IPS-11a (cell line): ENCODE measurements around the gene MBD3.

Source experiments
- H3K4me3 ChIP-seq: one replicate; pipeline ENCODE4 v1.5.1; 2013; ENCODE audit warnings: low read depth, low read length, control low read depth

The MBD3 gene

GRCh38 chr19:1574354-1575136 lies 18.1 kb downstream of the MBD3 start:
- no peak overlapping the region for H3K4me3 ChIP-seq

DNA sequence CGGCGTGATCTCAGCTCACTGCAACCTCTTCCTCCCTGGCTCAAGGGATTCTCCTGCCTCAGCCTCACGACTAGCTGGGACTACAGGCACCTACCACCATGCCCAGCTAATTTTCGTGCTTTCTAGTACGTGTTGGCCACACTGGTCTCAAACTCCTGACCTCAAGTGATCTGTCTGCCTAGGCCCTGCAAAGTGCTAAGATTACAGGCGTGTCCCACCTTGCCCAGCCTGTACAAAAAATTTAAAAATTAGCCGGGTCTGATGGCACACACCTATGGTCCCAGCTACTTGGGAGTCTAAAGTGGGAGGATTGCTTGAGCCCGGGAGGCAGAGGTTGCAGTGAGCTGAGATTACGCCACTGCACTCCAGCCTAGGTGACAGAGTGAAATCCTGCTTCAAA lies 19.9 kb downstream of the MBD3 start:
- no peak overlapping the region for H3K4me3 ChIP-seq

DNA sequence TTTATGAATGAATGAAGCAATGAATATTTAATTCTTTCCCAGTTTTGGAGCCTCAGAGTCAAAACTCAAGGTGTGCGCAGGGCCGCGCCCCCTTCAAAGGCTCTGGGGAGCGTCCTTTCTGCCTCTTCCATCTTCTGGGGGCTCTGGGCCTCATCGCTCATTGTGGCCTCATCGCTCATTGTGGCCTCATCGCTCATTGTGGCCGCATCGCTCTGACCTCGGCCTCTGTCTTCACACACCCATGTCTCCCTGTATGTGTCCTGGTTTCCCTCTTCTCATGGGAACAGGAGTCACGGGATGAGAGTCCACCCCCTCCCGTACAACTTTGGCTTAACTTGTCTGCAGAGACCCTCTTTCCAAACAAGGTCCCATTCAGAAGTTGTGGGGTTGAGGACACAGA lies 21.3 kb downstream of the MBD3 start:
- H3K4me3 ChIP-seq: no peak overlapping the region

DNA sequence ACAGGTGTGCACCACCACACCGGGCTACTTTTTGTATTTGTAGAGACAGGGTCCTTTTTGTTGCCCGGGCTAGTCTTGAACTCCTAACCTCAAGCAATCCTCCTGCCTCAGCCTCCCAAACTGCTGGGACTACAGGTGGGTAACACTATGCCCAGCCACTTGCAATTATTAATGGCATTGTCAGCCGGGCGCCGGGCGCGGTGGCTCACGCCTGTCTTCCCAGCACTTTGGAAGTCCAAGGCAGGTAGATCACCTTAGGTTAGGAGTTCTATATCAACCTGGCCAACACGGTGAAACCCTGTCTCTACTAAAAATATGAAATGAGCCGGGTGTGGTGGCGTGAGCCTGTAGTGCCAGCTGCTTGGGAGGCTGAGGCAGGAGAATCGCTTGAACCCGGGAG lies 21.8 kb downstream of the MBD3 start:
- H3K4me3 ChIP-seq: no peak overlapping the region

- H3K4me3 ChIP-seq: no peak overlapping the region
Observed at GRCh38 chr19:1569997-1570396, 22.7 kb downstream of the MBD3 start.

- H3K4me3 ChIP-seq: peak within 1 kb of the TSS; percentile 80
Observed at GRCh38 chr19:1568320-1569019, 24.2 kb downstream of the MBD3 start, which contains the start of gene MEX3D. Gene MEX3D, minus strand, starts transcription at chr19:1568325. Its CDS starts 267 bp downstream, at chr19:1568058.

GRCh38 chr19:1567848-1568227 lies 24.8 kb downstream of the MBD3 start:
- no peak overlapping the region for H3K4me3 ChIP-seq

DNA sequence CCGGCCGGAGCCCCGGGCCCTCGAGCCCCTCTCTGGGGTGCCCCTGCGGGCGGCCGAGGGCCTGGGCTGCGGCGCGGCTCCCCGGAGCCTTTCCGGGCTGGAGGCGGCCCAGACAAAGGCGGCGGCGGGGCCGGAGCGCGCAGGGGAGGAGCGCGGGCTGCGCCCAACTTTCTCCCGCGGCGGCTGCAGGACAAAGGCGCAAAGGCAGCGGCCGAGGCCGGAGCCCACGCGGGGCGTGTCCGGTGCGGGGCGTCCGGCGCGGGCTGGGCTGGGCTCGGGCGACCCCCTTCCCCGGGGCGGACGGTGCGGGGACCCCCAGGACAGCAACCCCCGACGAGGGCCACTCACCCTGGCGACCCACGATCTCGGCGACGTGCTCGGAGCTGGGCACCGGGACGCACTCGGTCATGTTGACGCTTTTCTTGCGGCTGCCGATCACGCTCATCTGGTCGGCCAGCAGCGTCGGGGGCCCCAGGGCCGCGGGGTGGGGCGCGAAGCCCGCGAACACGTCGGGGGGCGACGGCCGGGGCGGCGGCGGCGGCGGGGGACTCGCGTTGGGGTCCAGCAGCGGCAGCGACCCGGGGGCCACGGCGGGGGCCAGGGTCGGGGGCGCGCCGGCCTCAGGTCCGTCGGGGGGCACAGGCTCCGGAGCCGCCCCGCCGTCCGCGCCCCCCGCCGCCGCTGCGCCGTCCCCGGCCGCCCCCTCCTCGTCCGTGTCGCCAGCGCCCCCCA lies 25.4 kb downstream of the MBD3 start:
- H3K4me3 ChIP-seq: peak overlapping the region; percentile 80

DNA sequence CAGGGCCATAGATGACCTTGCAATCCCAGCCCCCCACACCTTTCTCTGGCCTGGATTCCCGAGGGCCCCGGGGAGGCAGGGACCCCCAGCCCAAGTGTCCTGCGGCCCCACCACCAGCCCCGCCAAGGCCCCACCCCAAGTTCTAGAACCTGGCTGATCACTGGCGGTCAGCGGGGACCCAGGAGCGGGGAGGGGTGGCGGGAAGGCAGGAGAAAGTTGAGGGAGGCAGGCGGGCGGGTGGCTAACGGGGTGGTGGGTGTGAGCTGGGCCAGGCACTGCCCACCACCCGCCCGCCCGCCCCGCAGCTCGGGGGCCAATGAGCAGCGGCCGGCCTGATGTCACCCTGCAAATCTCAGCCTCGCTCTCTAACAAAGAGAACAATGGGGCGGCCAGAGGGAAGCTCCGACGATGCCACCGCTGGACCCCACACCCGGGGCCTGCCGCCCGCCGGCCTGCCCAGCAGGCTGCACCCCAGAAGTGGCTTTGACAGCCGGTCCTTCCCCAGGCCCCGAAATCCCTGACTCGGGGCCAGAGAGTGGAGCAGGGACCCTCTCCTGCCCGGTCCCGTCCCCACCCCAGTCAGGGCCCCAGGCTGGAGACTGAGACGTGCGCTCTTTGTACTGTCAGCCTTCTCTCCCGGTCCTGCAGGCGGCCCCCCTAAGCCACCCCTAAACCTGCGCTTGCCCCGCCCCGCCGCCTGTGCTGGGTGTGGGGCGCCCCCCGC lies 26.1 kb downstream of the MBD3 start:
- H3K4me3 ChIP-seq: peak overlapping the region; percentile 80

- no peak overlapping the region for H3K4me3 ChIP-seq
Observed at GRCh38 chr19:1563251-1563650, 29.4 kb downstream of the MBD3 start.

DNA sequence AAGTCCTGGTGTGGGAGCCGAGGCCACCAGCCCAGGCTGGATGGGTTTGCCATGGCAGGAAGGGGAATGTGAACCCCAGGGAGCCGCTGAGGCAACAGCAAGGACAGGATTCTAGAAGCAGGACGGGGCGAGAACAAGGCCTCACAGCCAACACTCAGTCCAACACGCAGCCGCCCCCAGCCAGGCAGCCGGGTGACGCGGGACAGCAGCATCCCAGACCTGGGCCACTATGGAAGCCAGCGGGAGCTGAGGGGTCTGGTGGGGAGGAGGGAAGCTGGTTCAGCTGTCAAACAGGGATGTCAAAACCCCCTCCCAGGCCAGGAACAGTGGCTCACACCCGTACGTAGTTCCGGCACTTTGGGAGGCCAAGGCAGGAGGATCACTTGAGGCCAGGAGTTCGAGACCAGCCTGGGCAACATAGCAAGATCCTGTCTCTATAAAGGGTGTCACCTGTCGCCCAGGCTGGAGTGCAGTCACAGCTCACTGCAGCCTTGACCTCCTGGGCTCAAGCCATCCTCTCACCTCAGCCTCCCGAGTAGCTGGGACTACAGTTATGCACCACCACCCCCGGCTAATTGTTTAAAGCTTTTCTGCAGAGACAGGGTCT lies 31.3 kb downstream of the MBD3 start:
- H3K4me3 ChIP-seq: no peak overlapping the region

DNA sequence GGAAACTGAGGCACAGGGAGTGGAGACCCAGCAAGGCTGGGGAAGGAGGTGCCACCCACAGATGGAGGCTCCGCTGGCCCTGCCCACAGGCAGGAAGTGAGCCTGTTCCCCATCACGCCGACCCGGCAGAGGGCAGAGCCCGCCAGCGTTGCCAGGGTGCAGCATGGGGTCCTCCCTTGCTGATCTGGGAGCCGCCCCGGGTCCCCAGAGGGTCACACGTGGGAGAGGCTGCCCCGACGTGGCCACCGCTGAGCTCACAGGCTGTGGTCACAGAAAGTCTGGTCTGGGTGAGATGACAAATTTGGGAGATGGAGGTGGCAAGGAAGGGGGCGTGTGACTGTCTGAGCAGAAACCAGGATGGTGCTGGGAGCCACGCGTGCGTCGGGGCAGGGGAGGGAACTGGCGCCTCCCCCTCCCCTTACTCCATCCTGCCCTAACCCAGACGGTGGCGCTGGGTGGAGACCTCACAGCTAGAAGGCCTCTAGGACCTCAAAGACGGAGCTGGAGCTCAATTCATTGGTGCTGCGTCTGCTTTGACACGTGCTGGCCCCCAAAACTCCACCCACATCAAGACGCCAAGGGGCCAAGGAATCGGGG lies 32.3 kb downstream of the MBD3 start:
- H3K4me3 ChIP-seq: no peak overlapping the region

GRCh38 chr19:1558552-1558951 lies 34.1 kb downstream of the MBD3 start:
- H3K4me3 ChIP-seq: no peak overlapping the region

- no peak overlapping the region for H3K4me3 ChIP-seq
Observed at GRCh38 chr19:1556390-1557070, 36.1 kb downstream of the MBD3 start.

- H3K4me3 ChIP-seq: no peak overlapping the region
Observed at GRCh38 chr19:1555487-1556389, 36.9 kb downstream of the MBD3 start.

GRCh38 chr19:1554968-1555367 lies 37.7 kb downstream of the MBD3 start:
- H3K4me3 ChIP-seq: no peak overlapping the region

DNA sequence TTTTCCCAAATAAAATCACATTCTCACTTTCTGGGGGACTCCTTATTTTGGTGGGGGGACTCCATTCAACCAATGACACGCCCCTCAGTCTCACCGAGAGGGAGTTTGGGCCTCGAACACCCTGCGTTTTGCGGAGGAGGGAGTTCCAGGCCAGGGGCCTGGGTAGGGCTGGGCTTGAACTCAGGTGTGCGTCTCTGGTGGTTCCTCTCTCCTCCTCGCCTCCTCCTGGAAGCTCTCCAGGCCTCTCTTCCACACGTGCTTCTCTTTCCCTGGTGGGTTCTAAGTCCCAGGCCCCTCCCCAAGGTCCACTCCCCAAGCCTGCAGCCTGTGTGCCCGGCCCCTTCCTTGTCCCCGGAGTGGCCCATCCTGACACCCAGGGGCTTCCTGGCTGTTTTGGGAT lies 39.2 kb downstream of the MBD3 start:
- no peak overlapping the region for H3K4me3 ChIP-seq
